Mesenchymal stem cell (in vitro differentiated cells and primary cell): ENCODE data around the gene APC2.
"Not testable (repeated sequence)": the region's sequence is repeated elsewhere in the genome, so short reads cannot be mapped to it uniquely, and the experiment has no call there.

Experiments used
- DNase-seq: peaks from one replicate; pipeline ENCODE4 v3.0.0-alpha.2; 2013
- H2AFZ ChIP-seq: one replicate; pipeline ENCODE4 v1.6.1; 2013; ENCODE audit warnings: low read depth, mild to moderate bottlenecking, control low read depth, inconsistent platforms, low read length, moderate library complexity
- H2AK5ac ChIP-seq: 2 replicates; pipeline ENCODE4 v1.6.1; 2013; ENCODE audit warnings: low read length, moderate library complexity, mild to moderate bottlenecking, inconsistent platforms; ENCODE audit not compliant: severe bottlenecking
- H2BK120ac ChIP-seq: one replicate; pipeline ENCODE4 v1.6.1; 2013; ENCODE audit warnings: low read depth, mild to moderate bottlenecking, inconsistent platforms, low read length, moderate library complexity
- H2BK12ac ChIP-seq, 2 experiments: one replicate each; pipeline ENCODE4 v1.6.1; 2013; ENCODE audit warnings: inconsistent platforms in 2 of 2, low read length in 2 of 2, mild to moderate bottlenecking in 2 of 2, moderate library complexity in 2 of 2, control low read depth in 1 of 2
- H2BK15ac ChIP-seq: one replicate; pipeline ENCODE4 v1.6.1; 2013; ENCODE audit warnings: mild to moderate bottlenecking, low read depth, inconsistent platforms; ENCODE audit not compliant: poor library complexity, severe bottlenecking
- H2BK5ac ChIP-seq: 2 replicates; pipeline ENCODE4 v1.6.1; 2013; ENCODE audit warnings: low read depth, mild to moderate bottlenecking, low read length, control low read depth, inconsistent platforms; ENCODE audit not compliant: poor library complexity, severe bottlenecking
- H3K14ac ChIP-seq, 2 experiments: one replicate each; pipeline ENCODE4 v1.6.1; 2013; ENCODE audit warnings: inconsistent platforms in 2 of 2, low read length in 2 of 2, control low read depth in 1 of 2, mild to moderate bottlenecking in 1 of 2, moderate library complexity in 1 of 2
- H3K18ac ChIP-seq, 2 experiments: one replicate each; pipeline ENCODE4 v1.6.1; 2013; ENCODE audit warnings: inconsistent platforms in 2 of 2, low read length in 2 of 2, control low read depth in 1 of 2, low read depth in 1 of 2, mild to moderate bottlenecking in 1 of 2
- H3K23ac ChIP-seq, 2 experiments: one replicate each; pipeline ENCODE4 v1.6.1; 2013; ENCODE audit warnings: inconsistent platforms in 2 of 2, low read length in 2 of 2, mild to moderate bottlenecking in 2 of 2, moderate library complexity in 2 of 2, control low read depth in 1 of 2
- H3K27ac ChIP-seq: 2 replicates; pipeline ENCODE4 v1.5.1; 2013; ENCODE audit warnings: mild to moderate bottlenecking, moderate library complexity, low read length, control low read depth, inconsistent platforms; ENCODE audit not compliant: poor library complexity, severe bottlenecking
- H3K27me3 ChIP-seq, 2 experiments: 2 replicates each; pipeline versions ENCODE4 v1.6.1 to v1.7.0; 2013; ENCODE audit warnings: low read length in 2 of 2, mild to moderate bottlenecking in 2 of 2, moderate library complexity in 2 of 2, control low read depth in 1 of 2, inconsistent platforms in 1 of 2; ENCODE audit not compliant: control insufficient read depth in 1 of 2, insufficient read depth in 1 of 2
- H3K36me3 ChIP-seq, 2 experiments: 2 replicates each; pipeline versions ENCODE4 v1.6.1 to v1.7.0; 2013; ENCODE audit warnings: low read length in 2 of 2, control low read depth in 1 of 2, inconsistent platforms in 1 of 2, low read depth in 1 of 2, mild to moderate bottlenecking in 1 of 2; ENCODE audit not compliant: insufficient read depth in 2 of 2, control insufficient read depth in 1 of 2
- H3K4ac ChIP-seq, 2 experiments: one replicate each; pipeline ENCODE4 v1.6.1; 2013; ENCODE audit warnings: inconsistent platforms in 2 of 2, low read length in 2 of 2, mild to moderate bottlenecking in 2 of 2, moderate library complexity in 2 of 2, control low read depth in 1 of 2, low read depth in 1 of 2
- H3K4me1 ChIP-seq: 2 replicates; pipeline ENCODE4 v1.6.1; 2013; ENCODE audit warnings: low read depth, low read length, control low read depth; ENCODE audit not compliant: control insufficient read depth, insufficient read depth
- H3K4me2 ChIP-seq: 2 replicates; pipeline ENCODE4 v1.6.1; 2013; ENCODE audit warnings: low read length, mild to moderate bottlenecking, inconsistent platforms; ENCODE audit not compliant: poor library complexity, severe bottlenecking
- H3K4me3 ChIP-seq, 2 experiments: 2 replicates each; pipeline versions ENCODE4 v1.5.1 to v1.7.0; 2013; ENCODE audit warnings: low read length in 2 of 2, mild to moderate bottlenecking in 2 of 2, control low read depth in 1 of 2, low read depth in 1 of 2; ENCODE audit not compliant: insufficient read depth in 1 of 2
- H3K79me1 ChIP-seq: replicated peaks from 2 replicates; pipeline ENCODE4 v1.6.1; 2013; ENCODE audit warnings: mild to moderate bottlenecking, control low read depth, low read length, inconsistent platforms; ENCODE audit not compliant: poor library complexity, severe bottlenecking
- H3K9ac ChIP-seq: 2 replicates; pipeline ENCODE4 v1.7.0; 2013; ENCODE audit warnings: mild to moderate bottlenecking, low read length, moderate library complexity
- H3K9me3 ChIP-seq: 2 replicates; pipeline ENCODE4 v1.7.0; 2013; ENCODE audit warnings: mild to moderate bottlenecking, low read length; ENCODE audit not compliant: control insufficient read depth
- H4K8ac ChIP-seq: one replicate; pipeline ENCODE4 v1.6.1; 2013; ENCODE audit warnings: inconsistent platforms, mild to moderate bottlenecking, low read length, moderate library complexity
- H4K91ac ChIP-seq: one replicate; pipeline ENCODE4 v1.6.1; 2013; ENCODE audit warnings: mild to moderate bottlenecking, low read length, inconsistent platforms
- WGBS: methylation state at CpG from one replicate; pipeline ENCODE4 v1.1.7; 2013; ENCODE audit warnings: mixed read lengths; 5-methylcytosine and 5-hydroxymethylcytosine counted together

The APC2 gene

DNA sequence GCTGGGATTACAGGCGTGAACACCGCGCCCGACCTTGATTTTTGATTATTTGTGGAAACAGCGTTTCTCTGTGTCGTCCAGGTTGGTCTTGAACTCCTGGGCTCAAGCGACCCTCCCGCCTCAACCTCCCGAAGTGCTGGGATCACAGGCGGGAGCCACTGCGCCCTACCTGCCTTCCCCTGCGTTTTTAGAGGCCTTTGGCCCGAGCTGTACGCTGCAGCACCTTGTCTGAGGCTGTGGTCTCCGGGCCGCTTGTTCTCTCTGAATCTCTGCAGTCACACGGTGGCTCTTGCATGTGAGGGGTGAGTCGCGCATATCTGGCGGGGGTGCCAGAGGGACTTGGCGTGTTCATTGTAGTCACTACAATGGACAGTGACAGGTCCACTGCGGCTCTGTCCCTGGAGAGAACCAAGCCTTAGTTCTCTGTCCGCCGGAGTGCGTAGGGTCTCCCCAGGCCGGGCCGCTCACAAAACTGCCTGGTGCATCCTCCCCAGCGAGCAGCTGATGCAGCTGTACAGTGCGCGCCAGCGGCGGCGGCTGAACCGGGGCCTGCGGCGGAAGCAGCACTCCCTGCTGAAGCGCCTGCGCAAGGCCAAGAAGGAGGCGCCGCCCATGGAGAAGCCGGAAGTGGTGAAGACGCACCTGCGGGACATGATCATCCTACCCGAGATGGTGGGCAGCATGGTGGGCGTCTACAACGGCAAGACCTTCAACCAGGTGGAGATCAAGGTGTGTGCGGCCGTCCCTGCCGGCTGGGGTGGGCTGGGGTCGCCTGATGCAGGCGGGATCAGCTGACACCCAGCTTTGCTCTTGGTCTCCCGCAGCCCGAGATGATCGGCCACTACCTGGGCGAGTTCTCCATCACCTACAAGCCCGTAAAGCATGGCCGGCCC lies 10.2 kb upstream of the APC2 start:
- H3K14ac ChIP-seq, result peak overlapping the region in 1 of 2 experiments; percentile 50
- H3K27me3 ChIP-seq, H2BK120ac ChIP-seq, H3K9me3 ChIP-seq, H3K4ac ChIP-seq, H2AFZ ChIP-seq, H2BK5ac ChIP-seq, H2BK15ac ChIP-seq, H2AK5ac ChIP-seq, H3K27ac ChIP-seq, H2BK12ac ChIP-seq, H3K18ac ChIP-seq, H4K91ac ChIP-seq, H4K8ac ChIP-seq: not testable (repeated sequence)
- H3K4me1 ChIP-seq, result peaks cover 37% of the 10 kb centered on the region
- peak overlapping the region; percentile 94 for H3K9ac ChIP-seq
- H3K36me3 ChIP-seq, result peaks cover 48 to 52% of the 10 kb centered on the region in 2 experiments
- WGBS, result 85% methylated on average over 57 of the region's 57 CpGs
- peak overlapping the region; percentile 90 to 93 for H3K4me3 ChIP-seq
- peaks cover 15% of the 10 kb centered on the region for H3K79me1 ChIP-seq
- DNase-seq, result peak; percentile 48
- H3K23ac ChIP-seq, result peak overlapping the region in 1 of 2 experiments; percentile 86
- peak overlapping the region; percentile 56 for H3K4me2 ChIP-seq

DNA sequence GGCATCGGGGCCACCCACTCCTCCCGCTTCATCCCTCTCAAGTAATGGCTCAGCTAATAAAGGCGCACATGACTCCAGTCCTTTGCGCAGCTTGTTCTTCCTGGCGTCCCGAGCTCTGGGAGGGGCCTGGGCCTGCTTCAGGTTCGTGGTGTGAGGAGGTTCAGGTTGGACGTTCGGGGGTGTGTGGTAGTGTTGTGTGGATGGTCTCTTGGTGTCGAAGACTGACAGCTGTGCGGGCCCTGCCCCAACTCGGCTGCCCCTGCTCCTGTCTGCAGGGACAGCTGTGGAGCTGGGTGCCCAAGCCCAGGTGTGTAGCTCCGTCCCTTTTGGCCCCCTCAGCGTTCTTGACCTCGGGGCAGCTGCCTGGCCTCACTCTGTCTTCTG lies 9.5 kb upstream of the APC2 start:
- Histone ChIP-seq H2AFZ (no peak overlapping the region), H3K9me3 (no peaks in the 10 kb centered on the region), H3K4me3 (peak overlapping the region in 1 of 2 experiments; percentile 7), H2BK120ac (no peak overlapping the region), H3K14ac (no peak overlapping the region), H3K27ac (no peak overlapping the region), H2AK5ac (no peak overlapping the region), H3K79me1 (peaks cover 13% of the 10 kb centered on the region), H3K4ac (no peak overlapping the region), H3K4me1 (peaks cover 42% of the 10 kb centered on the region), H3K27me3 (no peaks in the 10 kb centered on the region), H3K9ac (peak overlapping the region; percentile 29), H3K18ac (no peak overlapping the region), H2BK5ac (no peak overlapping the region), H3K23ac (no peak overlapping the region), H3K4me2 (peak overlapping the region; percentile 11), H2BK15ac (no peak overlapping the region), H4K8ac (no peak overlapping the region), H2BK12ac (no peak overlapping the region), H3K36me3 (peaks cover 43 to 49% of the 10 kb centered on the region in 2 experiments), H4K91ac (no peak overlapping the region)
- 93% methylated on average over 14 of the region's 15 CpGs for WGBS
- no peak for DNase-seq

DNA sequence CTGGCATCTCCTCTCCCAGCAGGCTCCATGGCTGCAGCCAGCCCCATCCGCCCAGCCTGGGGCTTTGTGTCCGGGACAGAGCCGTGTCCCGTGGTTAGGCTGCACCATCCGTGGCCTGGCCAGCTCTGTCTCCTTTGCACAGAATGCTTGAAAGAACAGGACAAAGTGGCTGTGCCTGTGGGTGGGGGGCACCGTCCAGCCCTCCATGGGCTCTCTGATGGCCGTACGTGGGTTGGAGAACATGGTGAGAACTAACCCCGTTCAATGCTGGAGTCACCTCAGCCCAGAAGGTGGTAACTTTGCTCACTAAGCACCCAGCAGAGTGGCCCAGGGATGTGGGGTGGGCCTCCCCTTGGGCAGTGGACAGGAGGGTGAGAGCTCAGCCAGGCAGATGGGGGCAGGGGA lies 8.9 kb upstream of the APC2 start:
- Histone ChIP-seq H2BK12ac (no peak overlapping the region), H3K23ac (no peak overlapping the region), H3K9me3 (no peaks in the 10 kb centered on the region), H3K18ac (no peak overlapping the region), H3K14ac (no peak overlapping the region), H3K79me1 (peaks cover 11% of the 10 kb centered on the region), H3K36me3 (peaks cover 39 to 44% of the 10 kb centered on the region in 2 experiments), H3K9ac (peak overlapping the region; percentile 29), H4K91ac (no peak overlapping the region), H2AK5ac (no peak overlapping the region), H3K4me3 (no peak overlapping the region), H3K27me3 (no peaks in the 10 kb centered on the region), H3K4me2 (no peak overlapping the region), H2BK120ac (no peak overlapping the region), H2BK5ac (no peak overlapping the region), H3K4ac (peak overlapping the region in 1 of 2 experiments; percentile 37), H2BK15ac (no peak overlapping the region), H3K27ac (no peak overlapping the region), H3K4me1 (peaks cover 49% of the 10 kb centered on the region), H4K8ac (no peak overlapping the region), H2AFZ (no peak overlapping the region)
- WGBS, result 97% methylated on average over 9 of the region's 9 CpGs
- DNase-seq, result no peak

DNA sequence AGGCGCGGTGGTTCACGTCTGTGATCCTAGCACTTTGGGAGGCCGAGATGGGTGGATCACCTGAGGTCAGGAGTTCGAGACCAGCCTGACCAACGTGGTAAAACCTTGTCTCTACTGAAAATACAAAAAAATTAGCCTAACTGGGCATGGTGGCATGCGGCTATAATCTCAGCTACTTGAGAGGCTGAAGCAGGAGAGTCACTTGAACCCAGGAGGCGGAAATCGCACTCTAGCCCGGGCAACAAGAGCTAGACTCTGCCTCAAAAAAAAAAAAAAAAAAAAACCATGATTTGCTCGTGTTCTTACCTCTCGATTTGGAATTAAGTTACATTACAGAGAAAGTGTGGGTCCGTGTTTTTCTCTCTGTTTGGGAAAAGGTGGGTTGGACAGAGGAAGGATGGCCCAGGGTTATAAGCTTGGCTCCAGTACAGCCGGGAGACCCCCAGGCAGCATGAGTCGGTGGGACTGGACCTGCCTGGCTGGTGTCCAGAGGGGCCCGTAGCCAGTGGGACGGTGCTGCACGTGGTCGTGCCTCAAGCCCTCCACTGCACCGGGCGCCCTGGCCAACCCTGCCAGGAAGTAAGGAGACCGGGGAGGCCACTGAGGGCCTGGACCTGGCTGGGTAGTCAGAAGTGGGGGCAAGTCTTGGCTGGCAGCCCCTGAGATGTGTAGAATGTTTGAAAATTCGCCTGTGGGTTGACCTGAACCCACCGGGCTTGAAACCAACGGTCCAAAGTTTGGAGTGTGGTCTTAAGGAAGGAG lies 8.1 kb upstream of the APC2 start:
- Histone ChIP-seq H3K4me3 (no peak overlapping the region), H3K27ac (no peak overlapping the region), H3K14ac (no peak overlapping the region), H3K4me2 (no peak overlapping the region), H3K79me1 (peaks cover 6% of the 10 kb centered on the region), H3K18ac (no peak overlapping the region), H2BK120ac (no peak overlapping the region), H2BK5ac (no peak overlapping the region), H3K4ac (no peak overlapping the region), H4K91ac (no peak overlapping the region), H3K36me3 (peaks cover 39% of the 10 kb centered on the region in 2 experiments), H2BK12ac (no peak overlapping the region), H3K9ac (no peak overlapping the region), H4K8ac (no peak overlapping the region), H3K4me1 (peaks cover 54% of the 10 kb centered on the region), H2AK5ac (no peak overlapping the region), H3K9me3 (no peaks in the 10 kb centered on the region), H3K23ac (no peak overlapping the region), H3K27me3 (peaks cover 4 to 8% of the 10 kb centered on the region in 2 experiments), H2AFZ (no peak overlapping the region), H2BK15ac (no peak overlapping the region)
- 95% methylated on average over 22 of the region's 25 CpGs for WGBS
- no peak for DNase-seq
